G401 (cell line): Measurements from ENCODE around the gene NPPA. TPM values are rescaled to one million over a fixed set of nuclear protein-coding genes. Genes with fewer than 3 reads are reported as not detected.

Experiments
- DNase-seq: peaks from one replicate; pipeline ENCODE4 v3.0.0-alpha.2; 2015; ENCODE audit warnings: low spot score
- in situ Hi-C: cut with HindIII; loops from 2 replicates; pipeline ENCODE4 v1.10.0; 2016; ENCODE audit warnings: low sequenced_read_pairs, mixed read lengths
- total RNA-seq: library from RNA; depleted of rRNA; stranded (reverse); fragments of >200 nt; shearing (Covaris generic); gene quantifications from 2 replicates; pipeline ENCODE4 v1.2.3, GENCODE V29; 2014

Gene NPPA
- total RNA-seq, 1 experiment from 2014 or later, result not detected

DNA sequence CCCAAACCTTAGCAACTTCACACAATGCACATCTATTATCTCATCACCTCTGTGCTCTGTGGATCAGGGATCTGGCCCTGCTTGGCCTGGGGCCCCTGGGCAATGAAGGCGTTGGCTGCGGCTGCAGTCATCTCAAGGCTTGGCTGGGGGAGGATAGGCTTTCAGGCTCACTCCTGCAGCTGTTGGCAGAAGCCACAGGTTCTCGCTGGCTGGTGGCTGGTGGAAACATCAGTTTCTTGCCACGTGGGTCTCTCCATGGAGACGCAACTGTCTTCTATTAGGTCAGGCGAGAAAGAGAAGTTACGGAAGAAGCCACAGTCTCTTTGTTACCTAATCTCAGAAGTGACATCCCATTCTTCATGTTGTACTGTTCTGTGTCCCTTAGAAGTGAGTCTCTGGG, 3.6 kb upstream of the NPPA start:
- in situ Hi-C loops, result no loop called here
- no peak for DNase-seq

GRCh38 chr1:11850156-11850555, 2.6 kb upstream of the NPPA start:
- in situ Hi-C loops, result no loop called here
- DNase-seq, result no peak

GRCh38 chr1:11848373-11848700, 754 bp upstream of the NPPA start:
- no peak for DNase-seq
- in situ Hi-C loops, result no loop called here

- DNase-seq, result no peak
- in situ Hi-C loops, result no loop called here
Measured at GRCh38 chr1:11845641-11846335, 1.8 kb downstream of the NPPA start.

DNA sequence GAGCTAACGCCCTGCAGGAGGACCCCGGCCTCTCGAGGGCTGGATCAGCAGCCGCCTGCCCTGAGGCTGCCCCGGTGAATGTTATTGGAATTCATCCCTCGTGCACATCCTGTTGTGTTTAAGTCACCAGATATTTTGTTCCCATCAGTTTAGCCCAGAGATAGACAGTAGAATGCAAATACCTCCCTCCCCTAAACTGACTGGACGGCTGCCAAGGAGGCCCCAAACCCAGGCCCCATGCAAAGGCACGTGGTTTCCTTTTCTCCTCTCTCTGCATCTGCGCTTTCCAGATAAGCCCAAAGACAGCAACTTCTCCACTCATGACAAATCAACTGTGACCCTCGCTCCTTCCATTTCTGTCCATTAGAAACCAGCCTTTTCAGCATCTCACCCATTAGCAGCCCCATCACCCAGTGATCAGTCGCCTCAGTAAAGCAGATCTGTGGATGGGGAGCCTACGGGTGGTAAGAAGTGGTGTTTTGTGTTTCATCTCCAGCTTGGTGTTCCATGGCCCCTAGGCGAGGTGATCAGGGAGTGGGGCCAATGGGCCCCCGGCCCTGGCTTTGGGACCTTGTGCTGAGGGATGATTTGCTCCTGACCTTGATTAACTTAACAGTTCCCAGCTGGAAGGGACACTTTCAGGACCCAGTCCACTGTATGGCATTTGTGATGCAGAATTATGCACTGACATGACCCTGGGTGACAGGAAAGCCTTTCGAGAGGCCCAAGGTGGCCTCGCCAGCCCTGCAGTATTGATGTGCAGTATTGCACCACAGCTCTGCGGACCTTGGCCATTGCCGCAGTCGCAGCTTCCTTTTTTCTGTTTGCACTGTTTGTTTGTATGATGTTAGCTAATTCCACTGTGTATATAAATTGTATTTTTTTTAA, 5.2 kb downstream of the NPPA start:
- in situ Hi-C loops, result no loop called here
- DNase-seq, result no peak

DNA sequence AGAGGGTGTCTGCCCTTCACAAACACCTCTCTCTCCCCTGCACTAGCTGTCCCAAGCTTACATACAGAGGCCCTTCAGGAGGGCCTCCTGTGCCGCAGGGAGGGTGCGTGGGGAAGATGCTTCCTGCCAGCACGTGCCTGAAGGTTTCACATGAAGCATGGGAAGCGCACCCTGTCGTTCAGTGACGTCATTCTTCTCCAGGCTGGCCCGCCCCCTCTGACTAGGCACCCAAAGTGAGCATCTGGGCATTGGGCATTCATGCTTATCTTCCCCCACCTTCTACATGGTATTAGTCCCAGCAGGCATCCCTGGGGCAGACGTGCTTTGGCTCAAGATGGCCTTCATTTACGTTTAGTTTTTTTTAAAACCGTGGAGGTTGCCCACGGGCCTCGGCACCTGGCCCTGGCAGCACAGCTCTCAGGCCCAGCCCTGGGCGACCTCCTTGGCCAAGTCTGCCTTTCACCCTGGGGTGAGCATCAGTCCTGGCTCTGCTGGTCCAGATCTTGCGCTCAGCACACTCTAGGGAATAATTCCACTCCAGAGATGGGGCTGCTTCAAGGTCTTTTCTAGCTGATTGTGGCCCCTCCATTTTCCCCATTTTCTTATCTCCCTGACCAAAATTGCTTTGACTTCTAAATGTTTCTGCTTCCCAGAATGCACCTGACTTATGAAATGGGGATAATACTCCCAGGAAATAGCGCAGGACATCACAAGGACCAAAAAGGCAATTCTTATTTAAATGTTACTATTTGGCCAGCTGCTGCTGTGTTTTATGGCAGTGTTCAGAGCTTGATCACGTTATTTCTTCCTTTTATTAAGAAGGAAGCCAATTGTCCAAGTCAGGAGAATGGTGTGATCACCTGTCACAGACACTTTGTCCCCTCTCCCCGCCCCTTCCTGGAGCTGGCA, 6.1 kb downstream of the NPPA start:
- no peak for DNase-seq
- in situ Hi-C loops, result no loop called here

GRCh38 chr1:11839727-11840705, 7.6 kb downstream of the NPPA start:
- no peak for DNase-seq
- in situ Hi-C loops, result no loop called here

- in situ Hi-C loops, result no loop called here
- DNase-seq, result peak; percentile 76
Measured at GRCh38 chr1:11838349-11839272, 9.0 kb downstream of the NPPA start.

- no peak for DNase-seq
- in situ Hi-C loops, result no loop called here
Measured at GRCh38 chr1:11837767-11838348, 9.7 kb downstream of the NPPA start.

DNA sequence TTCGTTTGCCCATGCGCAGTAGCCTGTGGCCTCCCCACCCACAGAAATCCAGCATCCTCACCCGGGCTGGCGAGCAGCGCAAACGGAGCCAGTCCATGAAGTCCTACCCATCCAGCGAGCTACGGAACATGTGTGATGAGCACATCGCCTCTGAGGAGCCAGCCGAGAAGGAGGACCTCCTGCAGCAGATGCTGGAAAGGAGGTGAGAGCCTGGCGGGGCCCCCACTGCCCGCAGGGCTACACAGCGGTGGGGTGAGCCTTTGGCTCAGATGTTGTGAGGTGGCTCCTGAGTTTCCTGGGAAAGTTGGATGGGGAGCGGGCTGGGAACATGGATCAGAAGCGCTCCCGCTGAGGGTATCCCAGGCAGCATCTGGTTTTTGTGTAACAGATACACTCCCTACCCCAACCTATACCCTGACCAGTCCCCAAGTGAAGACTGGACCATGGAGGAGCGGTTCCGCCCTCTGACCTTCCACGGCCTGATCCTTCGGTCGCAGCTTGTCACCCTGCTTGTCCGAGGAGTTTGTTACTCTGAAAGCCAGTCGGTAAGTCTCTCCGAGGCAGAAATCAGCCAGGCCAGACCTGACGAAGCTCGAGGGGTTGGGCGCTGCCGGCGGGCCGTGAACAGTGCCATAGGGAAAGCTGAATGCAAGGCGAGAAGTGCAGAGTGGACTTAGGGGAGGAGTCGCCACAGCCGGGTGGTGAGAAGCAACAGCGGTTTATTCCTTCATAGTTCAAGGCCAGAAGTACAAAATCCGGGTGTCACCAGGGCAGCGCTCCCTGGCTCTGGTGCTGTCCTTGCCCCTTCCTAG, 10.4 kb downstream of the NPPA start:
- no peak for DNase-seq
- in situ Hi-C loops, result no loop called here

DNA sequence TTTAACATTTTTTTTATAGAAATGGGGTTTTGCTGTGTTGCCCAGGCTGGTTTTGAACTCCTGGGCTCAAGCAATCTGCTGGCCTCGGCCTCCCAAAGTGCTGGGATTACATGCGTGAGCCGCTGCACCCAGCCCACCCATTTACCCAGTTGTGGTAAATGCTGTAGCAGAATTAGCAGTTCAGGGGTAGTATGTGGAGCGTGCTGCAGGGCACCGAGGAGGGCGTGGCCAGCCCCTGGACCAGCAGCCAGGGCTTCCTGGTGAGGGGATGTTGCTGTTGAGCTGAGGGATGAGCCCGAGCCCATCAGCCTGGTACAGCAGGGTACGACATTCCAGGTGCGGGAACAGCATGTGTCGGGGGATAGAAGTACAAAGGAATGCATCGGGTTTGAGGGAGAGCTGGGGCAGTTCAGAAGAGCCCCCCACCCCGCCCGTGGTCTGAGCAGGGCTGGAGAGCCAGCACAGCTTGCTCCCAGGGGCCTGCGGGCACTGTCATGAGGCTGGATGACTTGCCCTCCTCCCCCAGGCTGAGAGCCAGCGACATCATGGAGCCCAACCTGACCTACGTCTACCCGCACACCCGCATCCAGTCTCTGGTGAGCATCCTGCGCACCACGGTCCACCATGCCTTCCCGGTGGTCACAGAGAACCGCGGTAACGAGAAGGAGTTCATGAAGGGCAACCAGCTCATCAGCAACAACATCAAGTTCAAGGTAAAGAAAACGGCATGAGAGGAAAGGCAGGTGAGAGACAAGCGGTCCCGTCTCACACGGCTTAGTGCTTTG, 11.9 kb downstream of the NPPA start:
- in situ Hi-C loops, result no loop called here
- no peak for DNase-seq

- in situ Hi-C loops, result no loop called here
- no peak for DNase-seq
Measured at GRCh38 chr1:11833900-11834299, 13.7 kb downstream of the NPPA start.

DNA sequence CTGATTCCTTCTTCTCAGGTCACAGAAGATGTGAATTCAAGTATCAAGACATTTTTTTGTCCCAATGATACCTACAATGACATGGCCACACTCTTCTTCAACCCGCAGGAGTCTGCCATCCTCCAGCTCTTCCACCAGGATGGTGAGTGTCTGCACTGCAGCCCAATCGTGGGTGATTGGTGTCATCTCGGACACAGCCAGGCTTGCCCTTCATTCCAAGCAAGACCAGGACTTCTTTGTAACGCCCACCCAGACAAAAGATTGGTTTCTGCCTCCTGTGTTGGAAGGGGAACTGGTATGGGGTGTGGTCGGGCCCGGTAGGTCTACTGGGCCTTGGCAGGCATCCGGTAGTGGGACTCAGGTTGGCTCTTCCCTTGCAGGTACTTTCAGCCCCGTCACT, 14.1 kb downstream of the NPPA start:
- no peak for DNase-seq
- in situ Hi-C loops, result no loop called here

DNA sequence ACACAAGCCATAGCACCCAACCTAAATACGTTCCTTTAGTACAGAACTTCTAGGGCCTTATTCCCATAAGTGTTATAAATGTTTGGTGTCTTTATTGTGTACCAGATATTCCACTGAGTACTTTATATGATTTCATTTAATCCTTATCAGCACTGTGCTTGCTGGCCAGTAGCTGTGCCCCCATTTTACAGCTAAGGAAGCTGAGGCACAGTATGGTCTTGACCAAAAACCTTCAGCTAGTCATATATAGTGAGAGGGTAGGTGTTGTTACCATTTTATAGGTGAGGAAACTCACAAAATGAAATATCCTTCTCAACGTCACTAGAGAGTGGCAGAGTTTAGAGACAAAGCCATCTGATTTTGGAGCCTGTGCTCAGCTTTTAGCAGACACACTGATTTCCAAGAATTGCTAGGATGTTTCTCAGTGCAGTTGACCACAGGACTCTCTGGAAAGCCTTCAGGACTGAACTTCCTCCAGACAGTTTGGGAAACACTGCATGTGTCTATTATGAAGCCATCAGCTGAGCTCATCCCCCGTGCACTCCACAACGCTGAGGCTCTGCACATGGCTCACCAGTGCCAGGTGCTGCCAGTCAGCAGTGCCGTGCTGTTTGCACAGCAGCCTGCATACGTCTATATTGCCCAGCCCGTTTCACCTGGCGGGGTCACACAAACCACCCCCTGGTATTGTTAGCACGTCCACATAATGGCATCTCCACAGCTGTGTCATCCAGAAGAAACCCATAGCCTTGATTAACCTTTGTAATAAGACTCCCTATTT, 15.4 kb downstream of the NPPA start:
- in situ Hi-C loops, result no loop called here
- no peak for DNase-seq

- DNase-seq, result no peak
- in situ Hi-C loops, result no loop called here
Measured at GRCh38 chr1:11828511-11828910, 19.1 kb downstream of the NPPA start.
